Vagina (tissue), 2 donors: ENCODE results near the gene SYNPO. TPM values are rescaled to one million over a fixed set of nuclear protein-coding genes. Genes with fewer than 3 reads are reported as not detected.

ENCODE experiments used
- DNase-seq, 2 donors: peaks; one replicate each; pipeline ENCODE4 v3.0.0-alpha.2; 2017; ENCODE audit errors: extremely low spot score in 2 of 2
- H3K27ac ChIP-seq: fragments of 200-600 bp; sonication (generic); one replicate; pipeline ENCODE4 v1.5.1; 2019
- H3K27me3 ChIP-seq: fragments of 200-600 bp; sonication (generic); one replicate; pipeline ENCODE4 v1.5.1; 2019
- H3K36me3 ChIP-seq, 2 donors: fragments of 200-600 bp; sonication (generic); one replicate each; pipeline ENCODE4 v1.5.1; 2017 to 2019
- H3K4me1 ChIP-seq: fragments of 200-600 bp; sonication (generic); one replicate; pipeline ENCODE4 v1.5.1; 2019
- H3K4me3 ChIP-seq, 2 donors: fragments of 200-600 bp; sonication (generic); 1 replicate in 1 of 2; 2 replicates in 1 of 2; pipeline ENCODE4 v1.5.1; 2016 to 2019
- H3K9me3 ChIP-seq: fragments of 200-600 bp; sonication (generic); one replicate; pipeline ENCODE4 v1.5.1; 2019
- POLR2A ChIP-seq, 2 donors: fragments of 450-650 bp; IDR thresholded peaks; one replicate each; pipeline ENCODE4 v1.6.1; 2017; ENCODE audit warnings: antibody characterized with exemption in 2 of 2, mild to moderate bottlenecking in 2 of 2, moderate library complexity in 2 of 2
- POLR2AphosphoS5 ChIP-seq, 2 donors: sonication (generic); formaldehyde crosslinking; IDR thresholded peaks; one replicate each; pipeline ENCODE4 v1.9.0; 2017; ENCODE audit warnings: antibody characterized with exemption in 2 of 2, mild to moderate bottlenecking in 2 of 2, low read depth in 1 of 2; ENCODE audit not compliant: insufficient read depth in 1 of 2
- intact Hi-C: fragments of 100-400 bp; cut with DNase I; formaldehyde crosslinking; loops from one replicate; pipeline ENCODE4 v1.15.1; 2023
- total RNA-seq: library from RNA; depleted of rRNA; stranded (reverse); fragments of >200 nt; gene quantifications from one replicate; pipeline ENCODE4 v1.2.3, GENCODE V29; 2016
- TF ChIP-seq, protein P1 (sequence below), 3 experiments: fragments of 450-650 bp in 2 of 3; fragments of 200-600 bp in 1 of 3; sonication (generic) in 1 of 3; IDR thresholded peaks; one replicate each; pipeline ENCODE4 v1.5.1; 2017 to 2019; ENCODE audit warnings: antibody characterized with exemption in 3 of 3, mild to moderate bottlenecking in 2 of 3, moderate library complexity in 2 of 3

The SYNPO gene
- total RNA-seq, 1 donor from 2014 or later: 16.7 TPM

DNA sequence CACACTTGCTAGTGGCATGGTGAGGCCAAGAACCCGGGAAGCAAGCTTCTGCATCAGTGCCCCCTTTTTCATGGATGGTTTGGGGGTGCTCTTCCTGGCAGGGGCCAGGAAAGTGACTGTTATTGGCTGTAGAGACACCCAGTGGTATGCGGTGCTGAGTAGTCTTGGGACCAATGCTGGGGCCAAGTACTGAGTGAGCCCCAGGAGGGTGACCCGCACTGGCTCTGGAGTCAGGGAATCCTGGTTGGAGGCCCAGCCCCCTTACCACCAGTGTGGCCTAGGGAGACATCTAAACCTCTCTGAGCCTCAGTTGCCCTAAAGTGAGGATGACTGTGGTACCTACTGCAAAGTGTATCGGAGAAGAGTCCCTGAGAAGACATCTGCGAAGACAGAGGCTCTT lies 41.2 kb upstream of the SYNPO start:
- TF ChIP-seq POLR2A (IDR thresholded peaks at IDR 0.05) (no peak), POLR2AphosphoS5 (IDR thresholded peaks at IDR 0.05; ENCODE audit: insufficient read depth in 1 of 2, low read depth in 1 of 2) (no peak)
- TF ChIP-seq, protein P1, sequence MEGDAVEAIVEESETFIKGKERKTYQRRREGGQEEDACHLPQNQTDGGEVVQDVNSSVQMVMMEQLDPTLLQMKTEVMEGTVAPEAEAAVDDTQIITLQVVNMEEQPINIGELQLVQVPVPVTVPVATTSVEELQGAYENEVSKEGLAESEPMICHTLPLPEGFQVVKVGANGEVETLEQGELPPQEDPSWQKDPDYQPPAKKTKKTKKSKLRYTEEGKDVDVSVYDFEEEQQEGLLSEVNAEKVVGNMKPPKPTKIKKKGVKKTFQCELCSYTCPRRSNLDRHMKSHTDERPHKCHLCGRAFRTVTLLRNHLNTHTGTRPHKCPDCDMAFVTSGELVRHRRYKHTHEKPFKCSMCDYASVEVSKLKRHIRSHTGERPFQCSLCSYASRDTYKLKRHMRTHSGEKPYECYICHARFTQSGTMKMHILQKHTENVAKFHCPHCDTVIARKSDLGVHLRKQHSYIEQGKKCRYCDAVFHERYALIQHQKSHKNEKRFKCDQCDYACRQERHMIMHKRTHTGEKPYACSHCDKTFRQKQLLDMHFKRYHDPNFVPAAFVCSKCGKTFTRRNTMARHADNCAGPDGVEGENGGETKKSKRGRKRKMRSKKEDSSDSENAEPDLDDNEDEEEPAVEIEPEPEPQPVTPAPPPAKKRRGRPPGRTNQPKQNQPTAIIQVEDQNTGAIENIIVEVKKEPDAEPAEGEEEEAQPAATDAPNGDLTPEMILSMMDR (IDR thresholded peaks at IDR 0.05): no peak
- intact Hi-C loops: no loop called here
- Histone ChIP-seq H3K27ac (no peak overlapping the region), H3K9me3 (no peaks in the 10 kb centered on the region), H3K4me1 (peaks cover 29% of the 10 kb centered on the region), H3K27me3 (no peaks in the 10 kb centered on the region), H3K4me3 (no peak overlapping the region), H3K36me3 (no peaks in the 10 kb centered on the region)
- DNase-seq: no peak

DNA sequence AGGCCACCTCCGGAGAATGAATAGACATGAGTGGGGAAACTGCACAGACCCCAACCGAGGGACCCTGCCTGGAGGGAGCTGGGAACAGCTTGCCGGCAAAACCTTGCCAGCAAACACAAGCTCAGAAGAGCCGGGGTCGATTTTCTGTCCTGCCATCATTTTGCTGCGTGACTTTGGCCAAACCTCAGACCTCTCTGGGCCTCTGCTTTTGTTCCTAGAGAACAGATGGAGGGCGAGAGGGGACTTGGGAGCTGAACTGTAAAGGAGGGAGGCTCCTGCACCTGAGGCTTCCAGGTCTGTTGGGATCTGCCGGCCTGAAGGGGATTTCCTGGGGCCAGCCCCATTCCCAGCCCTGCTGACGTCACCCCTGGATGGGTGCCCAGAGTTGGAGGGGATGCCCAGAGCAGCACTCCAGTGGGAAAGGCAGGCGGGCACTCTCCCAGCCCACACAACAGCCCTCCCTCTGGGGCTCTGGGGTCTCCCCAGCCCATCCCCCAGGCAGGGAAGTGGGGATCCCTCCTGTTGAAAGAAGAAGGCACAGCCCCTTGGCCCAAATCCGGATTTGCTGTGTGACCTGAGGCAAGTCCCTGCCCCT lies 40.4 kb upstream of the SYNPO start:
- peaks cover 29% of the 10 kb centered on the region for H3K4me1 ChIP-seq
- intact Hi-C loops: no loop called here
- TF ChIP-seq POLR2A (IDR thresholded peaks at IDR 0.05): no peak
- TF ChIP-seq, protein P1 (IDR thresholded peaks at IDR 0.05): no peak
- no peak for TF ChIP-seq POLR2AphosphoS5 (IDR thresholded peaks at IDR 0.05; ENCODE audit: insufficient read depth in 1 of 2, low read depth in 1 of 2)
- peak overlapping the region; percentile 6 for H3K27ac ChIP-seq
- no peak overlapping the region for H3K4me3 ChIP-seq
- H3K36me3 ChIP-seq: no peaks in the 10 kb centered on the region
- H3K27me3 ChIP-seq: no peaks in the 10 kb centered on the region
- H3K9me3 ChIP-seq: no peaks in the 10 kb centered on the region
- no peak for DNase-seq

DNA sequence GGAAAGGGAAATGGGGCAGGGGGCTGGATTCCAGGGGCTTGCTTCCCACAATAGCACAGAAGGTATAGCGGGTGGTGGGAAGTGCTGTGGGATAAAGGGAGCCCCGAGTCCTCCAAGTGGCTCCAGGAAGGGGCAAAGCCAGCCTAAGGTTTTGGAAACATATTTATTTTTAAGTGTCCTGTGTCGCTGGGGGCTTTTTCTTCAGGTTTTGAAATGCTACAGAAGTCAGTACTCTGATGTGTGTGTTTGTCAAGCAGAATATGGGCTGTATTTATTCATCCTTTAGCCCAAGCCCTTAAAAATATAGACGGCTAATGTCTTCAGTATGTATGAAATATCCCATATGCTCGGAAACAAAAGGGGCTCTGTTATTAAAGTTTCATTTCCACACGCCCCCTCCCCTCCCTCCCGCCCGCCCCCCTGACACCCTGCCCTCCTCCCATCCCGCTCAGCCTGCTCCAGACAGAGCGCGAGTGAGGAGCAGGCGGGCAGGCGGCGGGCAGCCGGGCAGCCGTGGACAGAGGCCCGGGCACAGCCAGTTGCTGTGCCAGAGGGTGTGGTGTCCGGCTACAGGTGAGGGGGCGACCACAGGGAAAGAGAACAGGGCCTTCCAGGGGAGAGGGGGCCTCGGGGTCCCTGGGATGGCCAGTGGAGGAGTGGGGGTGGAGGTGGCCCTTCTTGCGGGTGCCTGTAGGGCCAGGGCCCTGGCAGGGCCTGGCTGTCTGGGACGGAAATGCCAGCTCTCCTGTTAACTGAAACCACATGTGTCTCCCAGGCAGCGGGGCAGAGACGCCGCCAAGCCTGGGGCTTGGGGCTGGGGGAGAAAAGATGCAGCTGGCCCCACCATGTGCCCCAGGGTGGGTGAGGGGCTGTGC lies 39.6 kb upstream of the SYNPO start:
- H3K4me3 ChIP-seq: no peak overlapping the region

DNA sequence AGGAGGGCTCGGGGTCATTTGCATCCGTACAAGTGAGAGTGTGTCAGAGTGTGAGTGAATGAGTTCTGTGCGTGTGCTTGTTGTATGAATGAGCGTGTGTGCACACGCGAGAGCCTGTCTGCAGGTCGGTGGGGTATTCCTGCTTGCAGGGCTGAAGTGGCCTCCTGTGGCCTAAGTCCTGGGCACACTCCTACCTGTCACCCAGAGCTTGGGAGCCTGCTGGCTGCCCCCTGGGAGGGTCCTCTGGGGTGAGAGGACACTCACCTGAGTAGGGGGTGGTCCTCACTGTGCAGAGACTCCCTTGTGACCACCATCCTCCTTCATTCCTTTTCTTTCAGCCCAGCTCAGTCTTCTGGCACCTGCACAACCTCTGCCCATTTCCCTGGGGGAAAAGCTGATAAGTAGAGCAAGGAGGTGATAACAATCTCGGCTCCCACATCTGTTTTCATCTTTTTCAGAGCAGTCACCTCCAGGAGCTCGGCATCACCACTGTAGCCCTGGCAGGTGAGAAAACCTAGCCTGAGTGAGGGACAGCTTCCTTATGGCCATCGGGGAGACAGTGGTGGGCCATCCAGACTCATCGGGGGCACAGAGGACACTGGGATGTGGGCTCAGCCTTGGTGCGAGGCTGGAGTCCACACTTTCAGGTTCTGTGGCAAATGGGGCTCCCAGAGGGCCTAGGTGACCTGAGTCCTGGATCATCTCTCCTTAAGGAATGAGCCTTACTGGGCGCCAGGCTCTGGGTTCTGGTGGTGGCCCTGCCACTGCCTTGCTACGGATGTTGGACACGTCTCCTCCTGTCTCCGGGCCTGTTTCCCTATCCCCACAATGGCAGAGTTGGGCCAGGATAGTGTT lies 38.7 kb upstream of the SYNPO start:
- peaks cover 29% of the 10 kb centered on the region for H3K4me1 ChIP-seq
- H3K9me3 ChIP-seq: no peaks in the 10 kb centered on the region
- no peak for TF ChIP-seq POLR2A (IDR thresholded peaks at IDR 0.05)
- TF ChIP-seq, protein P1 (IDR thresholded peaks at IDR 0.05): no peak
- TF ChIP-seq POLR2AphosphoS5 (IDR thresholded peaks at IDR 0.05; ENCODE audit: insufficient read depth in 1 of 2, low read depth in 1 of 2): no peak
- H3K27me3 ChIP-seq: no peaks in the 10 kb centered on the region
- no peaks in the 10 kb centered on the region for H3K36me3 ChIP-seq
- no peak overlapping the region for H3K27ac ChIP-seq
- no peak for DNase-seq
- H3K4me3 ChIP-seq: no peak overlapping the region
- intact Hi-C loops: no loop called here

More for the DNA sequence above, 39.6 kb upstream of the SYNPO start:
- Histone ChIP-seq H3K27me3 (no peaks in the 10 kb centered on the region), H3K36me3 (no peaks in the 10 kb centered on the region), H3K9me3 (no peaks in the 10 kb centered on the region), H3K27ac (peak overlapping the region; percentile 6), H3K4me1 (peaks cover 29% of the 10 kb centered on the region)
- TF ChIP-seq POLR2AphosphoS5 (IDR thresholded peaks at IDR 0.05; ENCODE audit: insufficient read depth in 1 of 2, low read depth in 1 of 2) (no peak), POLR2A (IDR thresholded peaks at IDR 0.05) (no peak)
- TF ChIP-seq, protein P1 (IDR thresholded peaks at IDR 0.05): no peak
- intact Hi-C loops: no loop called here
- no peak for DNase-seq
